Measurements from ENCODE around the gene MRPL53. TPM values are rescaled to one million over a fixed set of nuclear protein-coding genes. Genes with fewer than 3 reads are reported as not detected.
"Not testable (repeated sequence)": the region's sequence is repeated elsewhere in the genome, so short reads cannot be mapped to it uniquely, and the experiment has no call there.

The MRPL53 gene
- total and polyA plus RNA-seq, 9 donors, result 13.1 to 105 (median 77.1) TPM

- TF ChIP-seq POLR2A (IDR thresholded peaks at IDR 0.05) (no peak), EP300 (IDR thresholded peaks at IDR 0.05) (no peak), CTCF (IDR thresholded peaks at IDR 0.05) (no peak)
- Histone ChIP-seq H3K4me3 (no peak overlapping the region), H3K27me3 (no peaks in the 10 kb centered on the region), H3K9me3 (no peaks in the 10 kb centered on the region), H3K27ac (no peak overlapping the region), H3K4me1 (ENCODE audit: insufficient read depth) (peaks cover 11% of the 10 kb centered on the region), H3K36me3 (no peaks in the 10 kb centered on the region)
- 86 to 89% (median 86%) methylated on average over 25 to 27 of the region's 27 CpGs for WGBS, 3 donors
- peak in 1 of 5 donors; percentile 28 for DNase-seq
- intact Hi-C loops (cut with DNase I), result no loop called here
Observed at GRCh38 chr2:74461187-74462053, 11.1 kb downstream of the MRPL53 start.

- H3K27ac ChIP-seq; H3K36me3 ChIP-seq; H3K4me3 ChIP-seq; H3K27me3 ChIP-seq; DNase-seq; intact Hi-C loops (cut with DNase I); H3K9me3 ChIP-seq: not testable (repeated sequence)
- 64 to 69% (median 65%) methylated on average over 10 of the region's 10 CpGs for WGBS, 3 donors
- peaks cover 15% of the 10 kb centered on the region for H3K4me1 ChIP-seq (ENCODE audit: insufficient read depth)
Observed at GRCh38 chr2:74460187-74460586, 12.3 kb downstream of the MRPL53 start.

- H3K27ac ChIP-seq; H3K9me3 ChIP-seq; H3K27me3 ChIP-seq; H3K4me3 ChIP-seq; intact Hi-C loops (cut with DNase I); DNase-seq; H3K36me3 ChIP-seq: not testable (repeated sequence)
- WGBS, 3 donors, result 68 to 76% (median 69%) methylated on average over 13 of the region's 13 CpGs
- peaks cover 15% of the 10 kb centered on the region for H3K4me1 ChIP-seq (ENCODE audit: insufficient read depth)
Observed at GRCh38 chr2:74459503-74460118, 12.9 kb downstream of the MRPL53 start.

GRCh38 chr2:74458938-74459363 lies 13.5 kb downstream of the MRPL53 start:
- no peaks in the 10 kb centered on the region for H3K27me3 ChIP-seq
- intact Hi-C loops (cut with DNase I), result no loop called here
- no peak for TF ChIP-seq EP300 (IDR thresholded peaks at IDR 0.05)
- no peak for TF ChIP-seq POLR2A (IDR thresholded peaks at IDR 0.05)
- TF ChIP-seq CTCF (IDR thresholded peaks at IDR 0.05), result no peak
- no peaks in the 10 kb centered on the region for H3K36me3 ChIP-seq
- H3K9me3 ChIP-seq, result no peaks in the 10 kb centered on the region
- WGBS, 3 donors, result 0 to 1% (median 1%) methylated on average over 10 of the region's 10 CpGs
- H3K27ac ChIP-seq, result peak overlapping the region in 1 of 2 donors; percentile 56
- peaks cover 10% of the 10 kb centered on the region for H3K4me1 ChIP-seq (ENCODE audit: insufficient read depth)
- DNase-seq, result no peak
- peak overlapping the region; percentile 62 for H3K4me3 ChIP-seq

DNA sequence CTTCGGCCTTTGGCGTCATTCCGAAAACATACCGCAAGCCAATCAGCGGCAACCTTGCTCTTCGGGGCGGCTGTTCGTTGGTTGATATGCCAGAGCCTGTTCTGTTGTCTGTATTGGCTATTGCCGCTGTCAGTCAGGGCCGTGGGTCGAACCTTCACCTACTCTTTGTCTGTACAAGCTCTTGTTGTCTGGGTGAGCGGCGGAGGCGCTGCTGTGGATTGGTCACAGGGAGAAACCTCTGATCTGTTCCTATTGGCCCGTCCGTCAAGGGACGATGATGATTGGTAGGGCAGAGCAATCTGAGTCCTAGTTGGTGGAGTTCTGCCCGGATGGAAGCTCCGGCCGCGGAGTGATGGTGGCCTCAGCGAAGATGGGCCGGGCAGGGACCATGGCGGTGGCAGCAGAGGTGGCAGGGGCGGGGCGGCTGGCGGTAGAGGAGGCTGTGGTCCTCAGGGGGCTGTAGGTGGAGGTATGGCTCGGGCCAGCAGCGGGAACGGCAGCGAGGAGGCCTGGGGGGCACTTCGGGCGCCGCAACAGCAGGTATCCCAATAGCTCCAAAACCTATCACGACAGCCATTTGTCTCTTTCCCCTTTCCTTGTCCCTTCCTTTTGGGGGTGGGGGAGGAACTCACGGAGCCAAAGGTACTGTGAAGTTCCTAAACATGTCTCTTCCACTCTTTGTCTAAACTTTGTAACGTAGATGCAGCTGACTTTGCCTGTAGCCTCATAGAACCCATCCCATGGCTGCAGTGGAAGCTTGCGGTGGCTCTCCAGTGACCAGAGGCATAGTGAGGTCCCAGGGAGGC lies 14.1 kb downstream of the MRPL53 start, which contains the start of gene WBP1:
Gene WBP1 (plus strand): TSS at position 307 of the 806 bp plus-strand sequence. CDS start 165 bp downstream, at position 472.
- Histone ChIP-seq H3K4me3 (peak within 1 kb of the TSS; percentile 62), H3K27ac (peak within 1 kb of the TSS; percentile 81 to 85), H3K9me3 (no peaks in the 10 kb centered on the region), H3K36me3 (no peaks in the 10 kb centered on the region), H3K27me3 (no peaks in the 10 kb centered on the region), H3K4me1 (ENCODE audit: insufficient read depth) (peaks cover 9% of the 10 kb centered on the region)
- TF ChIP-seq POLR2A (IDR thresholded peaks at IDR 0.05), result no peak
- no peak for TF ChIP-seq EP300 (IDR thresholded peaks at IDR 0.05)
- no peak for TF ChIP-seq CTCF (IDR thresholded peaks at IDR 0.05)
- 0 to 1% (median 0%) methylated on average over 37 to 38 of the region's 38 CpGs for WGBS, 3 donors
- peak; percentile 99 to 100 (median 99) for DNase-seq
- intact Hi-C loops (cut with DNase I), result no loop called here

All from ovary (tissue), 9 donors.